ENCODE measurements around the gene CDKAL1.
"Not testable (repeated sequence)": the region's sequence is repeated elsewhere in the genome, so short reads cannot be mapped to it uniquely, and the experiment has no call there.

CDKAL1 gene

GRCh38 chr6:20599302-20600051, 65.2 kb downstream of the CDKAL1 start:
- no peak for DNase-seq

GRCh38 chr6:20600831-20601230, 66.6 kb downstream of the CDKAL1 start:
- DNase-seq: no peak

- no peak for DNase-seq
Observed at GRCh38 chr6:20604159-20604558, 69.9 kb downstream of the CDKAL1 start.

GRCh38 chr6:20605061-20605460, 70.8 kb downstream of the CDKAL1 start:
- DNase-seq: no peak

- DNase-seq: no peak
Observed at GRCh38 chr6:20605581-20605980, 71.3 kb downstream of the CDKAL1 start.

GRCh38 chr6:20606831-20607230, 72.6 kb downstream of the CDKAL1 start:
- DNase-seq: peak; percentile 90

- peak; percentile 86 for DNase-seq
Observed at GRCh38 chr6:20608356-20608755, 74.1 kb downstream of the CDKAL1 start.

GRCh38 chr6:20608905-20609304, 74.6 kb downstream of the CDKAL1 start:
- no peak for DNase-seq

- not testable (repeated sequence) for DNase-seq
Observed at GRCh38 chr6:20609924-20610323, 75.7 kb downstream of the CDKAL1 start.

GRCh38 chr6:20610636-20611370, 76.5 kb downstream of the CDKAL1 start:
- DNase-seq: no peak

GRCh38 chr6:20617537-20617936, 83.3 kb downstream of the CDKAL1 start:
- not testable (repeated sequence) for DNase-seq

GRCh38 chr6:20620043-20620442, 85.8 kb downstream of the CDKAL1 start:
- no peak for DNase-seq

GRCh38 chr6:20623761-20624160, 89.5 kb downstream of the CDKAL1 start:
- no peak for DNase-seq

- DNase-seq: no peak
Observed at GRCh38 chr6:20626165-20626564, 91.9 kb downstream of the CDKAL1 start.

GRCh38 chr6:20629509-20629908, 95.3 kb downstream of the CDKAL1 start:
- no peak for DNase-seq

- no peak for DNase-seq
Observed at GRCh38 chr6:20630136-20630535, 95.9 kb downstream of the CDKAL1 start.

GRCh38 chr6:20630617-20631548, 96.6 kb downstream of the CDKAL1 start:
- DNase-seq: no peak

- DNase-seq: no peak
Observed at GRCh38 chr6:20631549-20631924, 97.3 kb downstream of the CDKAL1 start.

- no peak for DNase-seq
Observed at GRCh38 chr6:20632696-20633095, 98.4 kb downstream of the CDKAL1 start.

GRCh38 chr6:20633566-20634340, 99.5 kb downstream of the CDKAL1 start:
- DNase-seq: no peak

- no peak for DNase-seq
Observed at GRCh38 chr6:20639161-20639560, 104.9 kb downstream of the CDKAL1 start.

- no peak for DNase-seq
Observed at GRCh38 chr6:20640181-20640580, 105.9 kb downstream of the CDKAL1 start.

GRCh38 chr6:20642441-20642840, 108.2 kb downstream of the CDKAL1 start:
- no peak for DNase-seq
